Spinal cord (tissue), 10 donors: ENCODE results near the gene MAGI1. TPM values are rescaled to one million over a fixed set of nuclear protein-coding genes. Genes with fewer than 3 reads are reported as not detected.

Experiments
- DNase-seq, 6 donors: peaks; one replicate each; pipeline versions ENCODE4 v3.0.0 to v3.0.0-alpha.2; 2013 to 2015; ENCODE audit warnings: low spot score in 6 of 6, low read depth in 4 of 6
- H3K27ac ChIP-seq: one replicate; pipeline ENCODE4 v1.5.1; 2013; ENCODE audit warnings: low read depth, low read length, control low read depth
- H3K27me3 ChIP-seq: one replicate; pipeline ENCODE4 v1.6.1; 2013; ENCODE audit warnings: low read length; ENCODE audit not compliant: control insufficient read depth, insufficient read depth
- H3K36me3 ChIP-seq: one replicate; pipeline ENCODE4 v1.6.1; 2013; ENCODE audit warnings: low read length; ENCODE audit not compliant: control insufficient read depth, insufficient read depth
- H3K4me1 ChIP-seq: one replicate; pipeline ENCODE4 v1.6.1; 2013; ENCODE audit warnings: low read length; ENCODE audit not compliant: control insufficient read depth, insufficient read depth
- H3K4me3 ChIP-seq: one replicate; pipeline ENCODE4 v1.5.1; 2013; ENCODE audit warnings: low read depth, low read length, control low read depth
- H3K9me3 ChIP-seq: one replicate; pipeline ENCODE4 v1.6.1; 2013; ENCODE audit warnings: low read length; ENCODE audit not compliant: control insufficient read depth, insufficient read depth
- WGBS: methylation state at CpG from one replicate; pipeline ENCODE4 v1.1.5; 2013; ENCODE audit warnings: missing lambda C conversion rate; ENCODE audit not compliant: insufficient coverage; 5-methylcytosine and 5-hydroxymethylcytosine counted together
- polyA plus RNA-seq, 2 donors: library from polyadenylated mRNA; unstranded; fragments of 120-200 nt; gene quantifications; one replicate each; pipeline ENCODE4 v1.2.1, GENCODE V29; 2013; ENCODE audit not compliant: insufficient read length in 2 of 2
- total RNA-seq, 2 donors: library from RNA; depleted of rRNA in 1 of 2; stranded (reverse); fragments of 120-200 nt in 1 of 2; fragments of >200 nt in 1 of 2; gene quantifications; one replicate each; pipeline versions ENCODE4 v1.2.3 to v1.2.4, GENCODE V29; 2013 to 2014
- donor health status: healthy.

Gene MAGI1
- total and polyA plus RNA-seq, 4 donors, result 41.5 to 86.3 (median 62.7) TPM

DNA sequence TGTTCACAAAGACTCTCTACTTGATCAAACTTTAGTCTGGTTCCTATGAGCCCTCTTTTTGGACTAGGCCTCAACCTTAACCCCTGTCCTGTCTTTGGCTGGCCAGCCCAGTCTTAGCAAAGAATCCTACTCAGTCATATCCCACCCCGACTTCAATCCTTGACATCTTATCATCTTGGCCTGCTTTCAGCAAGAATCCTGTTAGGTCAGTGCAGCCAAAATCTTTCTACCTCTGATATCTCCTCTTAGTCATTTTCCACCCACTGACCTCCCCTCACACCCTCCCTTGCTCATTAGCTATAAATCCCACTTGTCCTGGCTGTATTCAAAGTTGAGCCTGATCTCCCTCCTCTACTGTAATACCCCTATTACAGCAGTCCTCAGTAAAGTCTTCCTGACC is 286.1 kb downstream of the MAGI1 start:
- no peak overlapping the region for H3K27ac ChIP-seq
- WGBS, result 90% methylated on average over 1 of the region's 1 CpG

DNA sequence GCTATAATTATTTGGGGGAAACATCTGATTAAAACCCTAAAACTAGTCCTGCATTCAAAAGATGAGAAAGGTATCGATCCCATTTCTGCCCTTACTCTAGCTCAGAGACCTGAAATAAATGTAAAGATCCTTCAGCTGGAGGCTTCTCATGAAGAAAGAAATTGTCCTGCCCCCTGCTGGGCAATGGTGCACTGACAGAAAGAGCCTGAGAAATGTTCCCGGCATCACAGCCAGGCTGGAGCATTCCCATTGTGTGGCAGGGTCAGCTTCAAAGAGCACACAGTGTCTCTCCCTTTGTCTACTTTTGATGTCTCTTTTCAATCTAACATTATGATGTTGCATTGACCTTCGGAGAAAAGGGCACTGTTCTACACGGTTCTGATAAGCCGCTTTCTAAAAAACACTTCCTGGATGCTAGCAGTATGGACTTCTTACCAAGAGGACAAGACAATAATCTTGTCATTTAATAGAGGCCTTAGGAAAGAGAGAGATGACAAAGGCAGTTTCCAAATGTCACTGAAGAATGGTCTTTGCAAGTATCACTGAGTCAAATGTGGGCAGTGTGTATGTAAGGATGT is 287.5 kb downstream of the MAGI1 start:
- Histone ChIP-seq H3K27ac (no peak overlapping the region), H3K36me3 (no peaks in the 10 kb centered on the region), H3K9me3 (no peaks in the 10 kb centered on the region), H3K27me3 (no peaks in the 10 kb centered on the region), H3K4me1 (no peaks in the 10 kb centered on the region), H3K4me3 (no peak overlapping the region)
- peak in 4 of 6 donors; percentile 42 to 87 (median 67) for DNase-seq
- 0% methylated on average over 1 of the region's 5 CpGs for WGBS

More for the DNA sequence above, 286.1 kb downstream of the MAGI1 start:
- Histone ChIP-seq H3K9me3 (no peaks in the 10 kb centered on the region), H3K27me3 (no peaks in the 10 kb centered on the region), H3K4me1 (no peaks in the 10 kb centered on the region), H3K4me3 (no peak overlapping the region), H3K36me3 (no peaks in the 10 kb centered on the region)
- DNase-seq, result no peak

DNA sequence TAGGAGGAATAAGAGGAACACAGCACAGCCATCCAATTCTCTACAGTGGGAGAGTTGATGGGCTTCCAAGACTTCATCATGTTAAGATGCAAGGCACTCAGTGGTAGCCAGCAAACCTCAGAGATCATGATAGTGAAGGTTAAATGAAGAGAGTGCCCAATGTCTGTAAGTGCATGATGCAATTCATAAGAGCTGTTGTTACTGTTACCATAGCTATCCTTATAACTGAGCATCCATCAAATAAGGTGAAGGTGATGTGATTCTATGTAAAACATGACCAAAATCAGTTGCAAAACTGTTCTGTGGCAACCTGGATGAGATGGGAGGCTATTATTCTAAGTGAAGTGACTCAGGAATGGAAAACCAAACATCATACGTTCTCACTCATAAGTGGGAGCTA is 289.7 kb downstream of the MAGI1 start:
- Histone ChIP-seq H3K27me3 (no peaks in the 10 kb centered on the region), H3K27ac (no peak overlapping the region), H3K4me1 (no peaks in the 10 kb centered on the region), H3K9me3 (no peaks in the 10 kb centered on the region), H3K36me3 (no peaks in the 10 kb centered on the region), H3K4me3 (no peak overlapping the region)
- no CpG with 5 or more reads among the region's 1 CpG for WGBS
- no peak for DNase-seq

DNA sequence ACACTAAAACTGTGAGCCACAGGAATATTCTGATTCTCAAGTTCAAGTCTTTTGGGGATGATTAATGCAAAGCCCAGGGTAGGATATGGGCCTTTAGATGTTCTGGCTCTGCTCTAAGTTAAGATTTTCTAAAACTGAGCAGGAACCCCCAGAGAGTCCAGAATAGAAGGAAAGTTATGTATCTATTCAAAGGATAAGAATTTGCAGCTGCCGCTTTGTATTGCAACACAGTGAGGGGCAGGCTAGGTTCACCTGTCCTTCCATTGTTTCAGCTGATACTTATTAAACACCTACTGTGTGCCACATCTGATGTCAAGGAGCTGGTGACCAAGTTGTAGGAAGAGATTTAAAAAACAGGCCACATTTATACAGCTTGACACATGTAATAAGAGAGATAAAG is 290.4 kb downstream of the MAGI1 start:
- Histone ChIP-seq H3K27ac (no peak overlapping the region), H3K27me3 (no peaks in the 10 kb centered on the region), H3K4me3 (no peak overlapping the region), H3K9me3 (no peaks in the 10 kb centered on the region), H3K36me3 (no peaks in the 10 kb centered on the region), H3K4me1 (no peaks in the 10 kb centered on the region)
- no peak for DNase-seq
- WGBS, result 100% methylated on average over 1 of the region's 1 CpG

DNA sequence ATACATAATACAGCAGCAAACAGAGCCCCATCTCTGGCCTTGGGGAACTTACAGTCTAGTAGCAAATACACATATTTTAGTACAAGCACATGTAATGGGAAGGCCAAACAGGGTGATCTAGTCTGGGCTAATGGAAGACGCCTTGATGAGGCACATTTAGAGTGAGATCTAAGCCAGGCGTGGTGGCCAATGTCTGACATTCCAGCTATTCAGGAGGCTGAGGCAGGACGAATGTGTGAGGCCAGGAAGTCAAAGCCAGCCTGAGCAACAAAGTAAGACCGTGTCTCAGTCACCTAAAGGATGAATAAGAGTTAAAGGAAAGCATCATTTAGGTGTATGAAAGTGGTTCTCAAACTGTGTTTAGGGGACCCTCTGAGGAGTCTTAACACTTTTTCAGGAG is 291.9 kb downstream of the MAGI1 start:
- no peaks in the 10 kb centered on the region for H3K27me3 ChIP-seq
- H3K9me3 ChIP-seq, result no peaks in the 10 kb centered on the region
- DNase-seq, result no peak
- WGBS, result 93% methylated on average over 3 of the region's 4 CpGs
- no peaks in the 10 kb centered on the region for H3K36me3 ChIP-seq
- no peak overlapping the region for H3K4me3 ChIP-seq
- H3K27ac ChIP-seq, result no peak overlapping the region
- H3K4me1 ChIP-seq, result no peaks in the 10 kb centered on the region

DNA sequence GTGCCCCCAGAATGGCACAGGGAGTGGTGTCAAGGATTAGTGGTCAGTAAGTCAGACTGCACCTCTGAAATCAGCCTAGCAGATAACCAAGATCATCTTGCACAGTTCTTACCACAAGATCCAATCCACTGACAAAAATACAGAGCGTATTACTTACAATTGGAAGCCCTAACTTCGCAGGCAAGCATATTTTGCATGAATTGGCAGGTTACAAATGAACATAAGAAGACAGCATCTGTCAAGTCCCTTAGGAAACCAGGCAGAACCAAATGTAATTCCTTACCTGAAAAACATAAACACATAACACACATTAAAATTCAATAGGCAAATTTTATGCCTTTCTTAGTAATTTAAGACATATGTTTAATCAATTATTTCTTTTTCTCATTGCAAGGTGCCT is 293.4 kb downstream of the MAGI1 start:
- Histone ChIP-seq H3K4me3 (no peak overlapping the region), H3K9me3 (no peaks in the 10 kb centered on the region), H3K27ac (no peak overlapping the region), H3K36me3 (no peaks in the 10 kb centered on the region), H3K27me3 (no peaks in the 10 kb centered on the region), H3K4me1 (no peaks in the 10 kb centered on the region)
- WGBS, result 88% methylated on average over 1 of the region's 2 CpGs
- peak in 2 of 6 donors; percentile 30 to 71 for DNase-seq

DNA sequence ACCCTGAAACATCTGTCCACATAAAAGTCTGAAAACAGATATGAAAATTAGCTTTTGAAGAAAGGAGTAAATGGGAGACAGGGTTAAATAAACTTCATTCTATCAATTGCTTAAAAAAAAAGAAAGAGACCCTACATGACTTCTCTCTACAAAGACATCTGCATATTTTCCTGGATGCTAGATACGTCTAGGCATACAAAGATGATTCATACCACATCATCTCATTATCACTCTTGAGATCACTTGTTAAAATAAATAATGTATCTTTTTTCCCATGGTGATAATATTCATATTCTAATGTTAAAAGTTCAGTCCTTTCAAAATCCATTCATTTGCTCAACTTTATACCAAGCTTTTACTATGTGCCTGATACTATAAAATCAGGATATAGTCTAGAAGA is 295.8 kb downstream of the MAGI1 start:
- Histone ChIP-seq H3K9me3 (no peaks in the 10 kb centered on the region), H3K27ac (no peak overlapping the region), H3K4me1 (no peaks in the 10 kb centered on the region), H3K4me3 (no peak overlapping the region), H3K27me3 (no peaks in the 10 kb centered on the region), H3K36me3 (no peaks in the 10 kb centered on the region)
- no peak for DNase-seq
- WGBS, result no CpG with 5 or more reads among the region's 1 CpG

DNA sequence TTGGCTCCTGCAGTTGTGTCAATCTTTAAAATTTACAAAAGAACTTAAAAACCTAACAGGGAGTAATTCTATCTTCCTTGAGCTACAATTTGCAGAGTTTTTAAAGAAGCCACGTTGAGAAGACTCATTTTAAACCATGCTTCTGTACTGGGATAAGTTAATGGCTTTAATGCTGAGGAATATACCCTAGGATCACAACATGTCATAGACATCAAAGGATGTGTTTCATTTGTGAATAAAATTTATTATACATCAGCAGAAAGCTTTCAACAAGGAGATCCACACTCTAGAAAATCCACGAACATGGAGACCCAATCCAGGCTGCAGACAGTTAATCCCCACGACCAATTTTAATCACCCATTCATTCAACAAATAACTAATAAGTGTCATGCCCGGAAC is 297.2 kb downstream of the MAGI1 start:
- no peaks in the 10 kb centered on the region for H3K36me3 ChIP-seq
- H3K4me3 ChIP-seq, result no peak overlapping the region
- H3K9me3 ChIP-seq, result no peaks in the 10 kb centered on the region
- H3K27ac ChIP-seq, result no peak overlapping the region
- H3K4me1 ChIP-seq, result no peaks in the 10 kb centered on the region
- no peak for DNase-seq
- H3K27me3 ChIP-seq, result no peaks in the 10 kb centered on the region
- WGBS, result 82% methylated on average over 3 of the region's 4 CpGs

DNA sequence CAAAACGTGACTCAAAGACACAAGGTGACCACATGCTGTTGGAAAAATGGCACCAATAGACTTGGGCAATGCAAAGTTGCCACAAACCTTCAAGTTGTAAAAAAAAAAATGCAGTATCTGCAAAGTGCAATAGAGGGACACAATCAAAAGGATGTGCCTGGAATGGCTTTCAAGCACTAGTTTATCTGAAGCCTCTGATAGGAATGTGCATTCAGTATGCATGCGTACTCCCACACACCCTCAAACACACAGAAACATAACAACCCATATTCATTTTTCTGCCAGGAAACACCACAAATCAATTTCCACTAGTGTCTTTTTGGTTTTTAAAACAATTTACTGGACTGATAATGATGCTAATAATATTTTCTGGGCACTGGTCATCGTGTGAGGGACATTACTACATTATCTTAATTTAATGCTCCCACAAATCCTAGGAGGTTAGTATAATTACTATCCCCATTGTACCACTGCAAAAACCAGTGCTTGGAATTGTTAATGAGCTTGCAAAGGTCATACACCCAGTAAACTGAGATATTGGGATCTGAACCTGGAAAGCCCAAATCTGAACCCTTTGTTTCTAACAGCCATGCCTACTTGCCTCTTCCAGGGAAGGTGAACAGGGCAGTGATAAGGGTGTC is 298.7 kb downstream of the MAGI1 start:
- DNase-seq, result no peak
- Histone ChIP-seq H3K9me3 (no peaks in the 10 kb centered on the region), H3K36me3 (no peaks in the 10 kb centered on the region), H3K4me3 (no peak overlapping the region), H3K27ac (no peak overlapping the region), H3K27me3 (no peaks in the 10 kb centered on the region), H3K4me1 (no peaks in the 10 kb centered on the region)
- 75% methylated on average over 1 of the region's 3 CpGs for WGBS

DNA sequence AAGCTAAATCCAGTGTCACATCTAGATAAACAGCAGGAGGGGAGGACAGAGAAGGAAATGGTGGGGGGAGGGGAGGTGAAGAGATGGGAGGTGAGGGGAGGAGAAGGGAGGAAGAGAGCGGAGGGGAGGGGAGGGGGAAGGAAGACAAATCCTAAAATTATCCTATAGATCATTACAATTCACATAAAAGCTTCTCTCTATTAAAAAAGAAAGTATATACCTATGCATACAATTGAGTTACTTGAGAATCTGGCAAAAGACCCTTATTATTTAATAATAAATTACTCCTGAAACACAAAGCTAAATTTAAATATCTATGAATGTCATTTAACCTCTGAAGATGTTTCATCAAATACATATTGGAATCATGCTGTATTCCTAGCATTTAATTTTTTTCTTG is 303.9 kb downstream of the MAGI1 start:
- WGBS, result no CpG with 5 or more reads among the region's 1 CpG
- DNase-seq, result no peak
- H3K9me3 ChIP-seq, result no peaks in the 10 kb centered on the region
- no peaks in the 10 kb centered on the region for H3K27me3 ChIP-seq
- no peak overlapping the region for H3K4me3 ChIP-seq
- no peak overlapping the region for H3K27ac ChIP-seq
- H3K36me3 ChIP-seq, result no peaks in the 10 kb centered on the region
- H3K4me1 ChIP-seq, result no peaks in the 10 kb centered on the region
